A549 (cell line): ENCODE data around the gene TSPO.

Source experiments
- CBX8 ChIP-seq: fragments of 200-600 bp; sonication (generic); IDR thresholded peaks from 2 replicates; pipeline ENCODE4 v1.6.1; 2016
- CTCF ChIP-seq: fragments of >200 bp; sonication (Bioruptor Twin); formaldehyde crosslinking; IDR thresholded peaks from 3 replicates; pipeline ENCODE4 v1.5.1; 2016
- MAFK ChIP-seq: fragments of 450-650 bp; IDR thresholded peaks from 2 replicates; pipeline ENCODE4 v1.6.1; 2014; ENCODE audit not compliant: partially characterized antibody
- ZFP36 ChIP-seq: fragments of 450-650 bp; IDR thresholded peaks from 2 replicates; pipeline ENCODE4 v1.6.1; 2014; ENCODE audit warnings: borderline replicate concordance; ENCODE audit not compliant: partially characterized antibody

GRCh38 chr22:43134553-43134952 is 16.8 kb upstream of the TSPO start:
- TF ChIP-seq CTCF (no peak), ZFP36 (no peak), CBX8 (no peak), MAFK (no peak)
